HCT116 (cell line): ENCODE data around the gene DDR1. TPM values are rescaled to one million over a fixed set of nuclear protein-coding genes. Genes with fewer than 3 reads are reported as not detected.

Experiments
- ATAC-seq: fragments of 200-7000 bp; cut with Tn5 transposase; 2 replicates; pipeline ENCODE4 v1.9.1; 2020; ENCODE audit warnings: mild to moderate bottlenecking, moderate library complexity
- BruUV-seq: library from RNA; stranded (reverse); fragments of 400-500 nt; replicated peaks from 2 replicates; lab custom pipeline; 2021; lab: Mats Ljungman, UMichigan
- CTCF ChIA-PET: fragments of 300-600 bp; sonication (Branson Sonifier 250); formaldehyde crosslinking; loops from one replicate; lab custom pipeline; 2021; ENCODE audit warnings: antibody characterized with exemption; lab: Charles Lee
- POLR2A ChIA-PET: fragments of 300-600, 350-600 bp; sonication (Branson Sonifier 250); formaldehyde crosslinking; loops from one replicate; lab custom pipeline; 2021; ENCODE audit warnings: antibody characterized with exemption; lab: Charles Lee
- RAD21 ChIA-PET, 2 experiments: fragments of 300-600 bp; sonication (Branson Sonifier 250); formaldehyde crosslinking; loops; one replicate each; lab custom pipeline; 2023; ENCODE audit warnings: low total read pairs in 2 of 2; ENCODE audit not compliant: uncharacterized antibody in 2 of 2, unreplicated experiment in 2 of 2, low non-redundant PET in 1 of 2; lab: Charles Lee
- DNase-seq: peaks from one replicate; pipeline ENCODE4 v3.0.0-alpha.2; 2010; ENCODE audit warnings: low read depth, low spot score
- H2AFZ ChIP-seq: fragments of 200-600 bp; shearing (Covaris generic), sonication (generic); 2 replicates; pipeline ENCODE4 v1.6.1; 2017; ENCODE audit warnings: low read depth, mixed run types, mixed read lengths, antibody characterized with exemption, low read length; ENCODE audit not compliant: poor library complexity, severe bottlenecking
- H3K27ac ChIP-seq: 2 replicates; pipeline ENCODE4 v1.5.1; 2012; ENCODE audit warnings: low read depth, low read length
- H3K27me3 ChIP-seq: fragments of 200-600 bp; sonication (generic); 2 replicates; pipeline ENCODE4 v1.6.1; 2016; ENCODE audit warnings: mixed run types, low read length, mixed read lengths; ENCODE audit not compliant: insufficient read depth
- H3K36me3 ChIP-seq, 2 experiments: fragments of 200-500 bp in 1 of 2; fragments of 200-600 bp in 1 of 2; sonication (Bioruptor generic) in 1 of 2; sonication (generic) in 1 of 2; 2 replicates each; pipeline versions ENCODE4 v1.5.1 to v1.6.1; 2014 to 2016; ENCODE audit warnings: low read length in 2 of 2, inconsistent platforms in 1 of 2, mixed read lengths in 1 of 2, mixed run types in 1 of 2; ENCODE audit not compliant: insufficient read depth in 2 of 2, control insufficient read depth in 1 of 2
- H3K4me1 ChIP-seq, 2 experiments: fragments of 200-600 bp in 1 of 2; sonication (generic) in 1 of 2; 2 replicates each; pipeline versions ENCODE4 v1.5.1 to v1.6.1; 2012 to 2017; ENCODE audit warnings: low read length in 2 of 2, inconsistent platforms in 1 of 2, mild to moderate bottlenecking in 1 of 2, mixed read lengths in 1 of 2, mixed run types in 1 of 2, moderate library complexity in 1 of 2; ENCODE audit not compliant: insufficient read depth in 2 of 2, control insufficient read depth in 1 of 2
- H3K4me2 ChIP-seq: fragments of 200-600 bp; sonication (generic); 2 replicates; pipeline ENCODE4 v1.6.1; 2017; ENCODE audit warnings: mixed run types, low read length, mixed read lengths
- H3K4me3 ChIP-seq, 2 experiments: fragments of 200-600 bp in 1 of 2; sonication (generic) in 1 of 2; replicated peaks in 1 of 2; 2 replicates each; pipeline ENCODE4 v1.5.1; 2011 to 2016; ENCODE audit warnings: low read length in 2 of 2, control low read depth in 1 of 2, low read depth in 1 of 2, mild to moderate bottlenecking in 1 of 2, mixed read lengths in 1 of 2, mixed run types in 1 of 2
- H3K79me2 ChIP-seq: fragments of 200-600 bp; sonication (generic); 2 replicates; pipeline ENCODE4 v1.6.1; 2017; ENCODE audit warnings: mild to moderate bottlenecking, mixed run types, low read length, moderate library complexity, mixed read lengths; ENCODE audit not compliant: insufficient read depth
- H3K9ac ChIP-seq: fragments of 200-600 bp; sonication (generic); 2 replicates; pipeline ENCODE4 v1.6.1; 2016; ENCODE audit warnings: low read length, mixed read lengths
- H3K9me2 ChIP-seq: fragments of 200-600 bp; sonication (generic), shearing (Covaris generic); 2 replicates; pipeline ENCODE4 v1.6.1; 2017; ENCODE audit warnings: mixed run types, mild to moderate bottlenecking, moderate library complexity; ENCODE audit not compliant: insufficient read depth
- H3K9me3 ChIP-seq, 2 experiments: fragments of 200-500 bp in 1 of 2; fragments of 200-600 bp in 1 of 2; sonication (Bioruptor generic) in 1 of 2; sonication (generic) in 1 of 2; 2 replicates each; pipeline ENCODE4 v1.6.1; 2014 to 2017; ENCODE audit warnings: low read length in 2 of 2, mixed read lengths in 2 of 2, inconsistent platforms in 1 of 2, low read depth in 1 of 2, mild to moderate bottlenecking in 1 of 2, mixed run types in 1 of 2, moderate library complexity in 1 of 2; ENCODE audit not compliant: control insufficient read depth in 1 of 2, insufficient read depth in 1 of 2
- H4K20me1 ChIP-seq: fragments of 200-600 bp; sonication (generic), shearing (Covaris generic); 2 replicates; pipeline ENCODE4 v1.6.1; 2017; ENCODE audit warnings: mixed run types, mild to moderate bottlenecking, moderate library complexity; ENCODE audit not compliant: insufficient read depth
- CBX3 ChIP-seq: IDR thresholded peaks from 2 replicates; pipeline ENCODE4 v1.6.1; 2012; ENCODE audit warnings: low read depth
- JUND ChIP-seq: IDR thresholded peaks from 2 replicates; pipeline ENCODE4 v1.6.1; 2012
- MAX ChIP-seq: IDR thresholded peaks from 2 replicates; pipeline ENCODE4 v1.6.1; 2012
- POLR2A ChIP-seq: IDR thresholded peaks from 2 replicates; pipeline ENCODE4 v1.7.0; 2011; ENCODE audit warnings: borderline replicate concordance; ENCODE audit not compliant: insufficient read depth, insufficient read length; ENCODE audit errors: extremely low read depth
- SIN3A ChIP-seq: IDR thresholded peaks from 2 replicates; pipeline ENCODE4 v1.6.1; 2012; ENCODE audit warnings: low read depth
- SP1 ChIP-seq: IDR thresholded peaks from 2 replicates; pipeline ENCODE4 v1.6.1; 2012; ENCODE audit warnings: low read depth
- SRF ChIP-seq: IDR thresholded peaks from 2 replicates; pipeline ENCODE4 v1.6.1; 2012; ENCODE audit warnings: low read depth
- TCF7L2 ChIP-seq: IDR thresholded peaks from 2 replicates; pipeline ENCODE4 v1.7.0; 2011; ENCODE audit warnings: borderline replicate concordance, inconsistent platforms; ENCODE audit not compliant: insufficient read depth, insufficient read length; ENCODE audit errors: extremely low read depth
- ZBTB33 ChIP-seq: IDR thresholded peaks from 2 replicates; pipeline ENCODE4 v1.6.1; 2011; ENCODE audit warnings: mild to moderate bottlenecking, low read length, moderate library complexity; ENCODE audit not compliant: insufficient replicate concordance; ENCODE audit errors: extremely low read depth
- ZFX ChIP-seq: fragments of 450-650 bp; IDR thresholded peaks from 2 replicates; pipeline ENCODE4 v1.6.1; 2017
- ZNF274 ChIP-seq: fragments of 200-500 bp; sonication (Bioruptor generic); IDR thresholded peaks from 2 replicates; pipeline ENCODE4 v1.6.1; 2014; ENCODE audit warnings: mild to moderate bottlenecking, low read depth, low read length, inconsistent platforms
- intact Hi-C: fragments of 100-400 bp; cut with micrococcal nuclease; formaldehyde crosslinking; loops from 2 replicates; pipeline ENCODE4 v1.10.0; 2022
- total RNA-seq: library from RNA; stranded (reverse); gene quantifications from one replicate; pipeline ENCODE4 v1.2.1, GENCODE V29; 2021; ENCODE audit not compliant: unreplicated experiment

The DDR1 gene
- total RNA-seq, 1 experiment from 2014 or later: 211 TPM

- no peaks in the 10 kb centered on the region for H3K79me2 ChIP-seq
- no peak for TF ChIP-seq JUND
- TF ChIP-seq ZBTB33: no peak
- TF ChIP-seq ZNF274: no peak
- TF ChIP-seq SRF: no peak
- TF ChIP-seq MAX: no peak
- no peak for TF ChIP-seq CBX3
- TF ChIP-seq POLR2A: no peak
- TF ChIP-seq TCF7L2: no peak
- TF ChIP-seq SIN3A: no peak
- no peak for TF ChIP-seq ZFX
- TF ChIP-seq SP1: no peak
- peaks cover 7 to 23% of the 10 kb centered on the region in 2 experiments; a peak in 3 of 4 replicates for H3K4me1 ChIP-seq
- peaks cover 0 to 11% of the 10 kb centered on the region in 2 experiments; a peak in 1 of 4 replicates for H3K9me3 ChIP-seq
- no peaks in the 10 kb centered on the region for H4K20me1 ChIP-seq
- no peak for DNase-seq
- no peak overlapping the region for H3K27ac ChIP-seq
- no peaks in the 10 kb centered on the region for H3K9me2 ChIP-seq
- no peak overlapping the region for H3K9ac ChIP-seq
- no peak overlapping the region for H2AFZ ChIP-seq
- ChIA-PET POLR2A (no interaction called here), CTCF (no interaction called here), RAD21 (no interaction called here)
- H3K27me3 ChIP-seq: no peaks in the 10 kb centered on the region
- no peak for ATAC-seq
- peaks cover 4 to 5% of the 10 kb centered on the region in 2 experiments; a peak in 2 of 4 replicates for H3K36me3 ChIP-seq
- intact Hi-C loops: no loop called here
- BruUV-seq: no TSS peak
- no peak overlapping the region for H3K4me3 ChIP-seq
- H3K4me2 ChIP-seq: no peak overlapping the region
Measured at GRCh38 chr6:30930506-30930905, 46.2 kb downstream of the DDR1 start.
